Activated T-cell treated with anti-CD3 and anti-CD28 coated beads, Interleukin-2, amount 50 U/mL, for 72 hours (primary cell): Measurements from ENCODE around the gene TOM1. TPM values are rescaled to one million over a fixed set of nuclear protein-coding genes. Genes with fewer than 3 reads are reported as not detected.

Source experiments
- ATAC-seq, 2 donors: fragments of 150-1000 bp; cut with Tn5 transposase; replicated peaks in 1 of 2; 2 replicates each; pipeline ENCODE4 v1.10.0; 2021; ENCODE audit warnings: moderate library complexity in 2 of 2, mild to moderate bottlenecking in 1 of 2
- DNase-seq, 2 donors: peaks; one replicate each; pipeline ENCODE4 v3.0.0; 2021 to 2022; ENCODE audit warnings: mixed read lengths in 1 of 2
- H3K27ac Mint-ChIP-seq: one replicate; pipeline ENCODE4 v1.8.0; 2022; ENCODE audit warnings: mild to moderate bottlenecking, moderate library complexity, mixed read lengths
- H3K27me3 Mint-ChIP-seq: one replicate; pipeline ENCODE4 v1.8.0; 2022; ENCODE audit warnings: low read depth, mixed read lengths
- H3K36me3 Mint-ChIP-seq, 2 donors: one replicate each; pipeline ENCODE4 v1.8.0; 2022; ENCODE audit warnings: mixed read lengths in 2 of 2, mild to moderate bottlenecking in 1 of 2; ENCODE audit not compliant: insufficient read depth in 2 of 2
- H3K4me1 Mint-ChIP-seq: one replicate; pipeline ENCODE4 v1.8.0; 2022; ENCODE audit warnings: low read depth, mixed read lengths
- H3K4me3 Mint-ChIP-seq, 2 donors: one replicate each; pipeline ENCODE4 v1.8.0; 2022; ENCODE audit warnings: mild to moderate bottlenecking in 2 of 2, mixed read lengths in 2 of 2, moderate library complexity in 2 of 2
- H3K9me3 Mint-ChIP-seq, 2 donors: one replicate each; pipeline ENCODE4 v1.8.0; 2022; ENCODE audit warnings: mixed read lengths in 2 of 2
- total RNA-seq, 2 donors: library from RNA; stranded (reverse); gene quantifications; one replicate each; pipeline ENCODE4 v1.2.3, GENCODE V29; 2022

TOM1 gene
- total RNA-seq, 2 donors from 2014 or later = 38.4 to 40.4 TPM

DNA sequence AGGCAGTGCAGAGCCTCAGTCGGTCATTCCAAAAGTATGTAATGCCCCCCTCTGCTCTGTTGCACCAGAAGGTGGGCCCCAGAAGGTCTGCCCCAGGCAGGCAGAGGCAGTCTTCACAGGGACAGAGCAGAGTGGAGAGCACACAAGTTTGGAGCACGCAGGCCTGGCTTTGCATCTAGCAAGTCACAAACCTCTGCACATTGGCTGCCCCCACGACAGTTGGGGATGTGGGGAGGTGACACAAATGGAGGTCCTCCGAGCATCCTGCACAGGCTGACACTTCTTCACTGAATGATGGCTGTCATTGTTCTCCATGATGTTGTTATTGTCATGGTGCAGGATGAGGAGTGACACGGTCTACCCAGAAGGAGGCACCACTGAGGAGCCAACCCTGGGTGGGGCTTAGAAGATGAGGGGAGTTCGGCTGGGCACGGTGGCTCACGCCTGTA is 11.9 kb downstream of the TOM1 start:
- Mint-ChIP-seq H3K27me3 (no peaks in the 10 kb centered on the region), H3K27ac (peak overlapping the region; percentile 31), H3K36me3 (no peaks in the 10 kb centered on the region), H3K4me3 (peak overlapping the region; percentile 23 to 67), H3K4me1 (peaks cover 87% of the 10 kb centered on the region), H3K9me3 (no peaks in the 10 kb centered on the region)
- DNase-seq (no peak), ATAC-seq (no peak)

DNA sequence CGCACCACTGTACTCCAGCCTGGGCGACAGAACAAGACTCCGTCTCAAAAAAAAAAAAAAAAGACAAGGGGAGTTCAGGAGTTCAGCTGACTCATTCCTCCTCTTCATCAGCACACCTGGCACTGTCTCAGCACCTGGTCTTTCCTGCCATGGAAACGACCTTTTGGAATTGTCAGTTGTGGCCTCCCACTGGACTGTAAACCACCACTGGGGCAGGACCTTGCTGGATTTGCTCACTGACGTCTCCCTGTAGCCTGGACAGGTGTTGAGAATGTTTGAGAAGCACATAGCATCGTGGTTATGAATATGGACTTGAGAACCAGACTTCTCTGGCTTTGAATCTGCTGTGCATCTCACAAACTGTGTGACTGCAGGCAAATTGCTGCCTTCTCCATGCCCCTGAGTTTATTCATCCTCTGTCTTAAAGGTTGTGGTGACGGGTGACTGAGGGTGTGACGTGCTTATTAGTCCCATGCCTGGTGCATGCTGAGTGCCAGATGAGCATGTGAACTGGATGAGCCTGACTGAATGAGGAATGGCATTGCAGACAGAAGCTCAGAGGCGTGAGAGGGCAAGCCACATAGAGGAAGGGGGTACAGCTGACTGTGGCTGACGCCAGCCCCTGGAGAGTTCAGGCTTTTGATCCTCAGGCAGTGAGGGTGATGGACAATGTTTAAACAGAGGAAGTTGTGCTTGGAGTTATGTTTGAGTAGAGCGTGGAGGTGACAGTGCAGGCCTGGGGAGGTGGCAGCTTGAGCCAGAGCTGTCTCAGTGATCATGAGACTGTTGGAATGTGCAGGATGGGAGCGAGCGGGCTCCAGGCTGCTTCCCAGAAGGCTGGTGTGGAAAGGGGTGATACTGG is 12.7 kb downstream of the TOM1 start:
- H3K36me3 Mint-ChIP-seq = no peaks in the 10 kb centered on the region
- DNase-seq (peak in 1 of 2 donors; percentile 50), ATAC-seq (peak; percentile 19 to 38)
- H3K27me3 Mint-ChIP-seq = no peaks in the 10 kb centered on the region
- peak overlapping the region; percentile 13 for H3K27ac Mint-ChIP-seq
- H3K9me3 Mint-ChIP-seq = no peaks in the 10 kb centered on the region
- H3K4me1 Mint-ChIP-seq = peaks cover 79% of the 10 kb centered on the region
- peak overlapping the region; percentile 51 to 66 for H3K4me3 Mint-ChIP-seq

DNA sequence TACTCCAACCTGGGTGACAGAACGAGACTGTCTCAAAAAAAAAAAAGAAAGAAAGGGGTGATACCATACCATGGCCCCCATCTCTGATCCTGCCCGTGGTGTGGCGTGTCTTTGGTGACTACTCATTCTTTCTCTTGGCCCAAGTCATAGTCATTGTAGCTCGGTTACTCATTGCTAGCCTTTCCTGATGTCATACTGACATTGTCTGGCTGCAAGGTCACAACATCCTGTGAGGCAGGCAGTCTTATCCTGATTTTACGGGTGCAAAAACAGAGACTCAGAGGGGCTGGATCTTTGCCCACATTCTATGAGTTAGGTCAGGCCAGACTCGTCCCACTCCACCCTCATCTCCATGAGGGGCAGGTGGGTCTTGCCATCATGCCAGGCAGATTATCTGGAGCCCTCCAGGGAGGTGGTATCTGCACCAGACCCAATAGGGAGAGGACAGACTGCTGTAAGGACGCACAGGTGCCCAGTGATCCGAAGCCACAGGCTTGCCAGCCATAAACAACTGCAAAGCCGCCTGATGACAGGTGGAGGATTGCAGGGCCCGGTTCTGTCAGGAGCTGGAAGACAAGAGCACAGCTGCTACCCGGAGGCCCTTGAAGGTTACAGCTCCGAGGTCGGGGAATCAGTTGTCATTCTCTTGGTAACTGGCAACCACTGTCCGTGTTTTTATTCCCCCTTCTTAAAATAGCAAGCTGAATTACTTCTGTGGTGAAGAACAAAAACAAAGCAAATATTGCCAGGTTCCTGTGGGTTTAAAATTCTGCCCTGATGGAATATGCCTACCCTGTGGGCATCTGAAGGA is 13.8 kb downstream of the TOM1 start:
- no peaks in the 10 kb centered on the region for H3K27me3 Mint-ChIP-seq
- peak overlapping the region; percentile 20 to 50 for H3K4me3 Mint-ChIP-seq
- peak; percentile 91 to 94 for ATAC-seq
- peaks cover 68% of the 10 kb centered on the region for H3K4me1 Mint-ChIP-seq
- H3K36me3 Mint-ChIP-seq = no peaks in the 10 kb centered on the region
- peak; percentile 63 to 73 for DNase-seq
- no peak overlapping the region for H3K27ac Mint-ChIP-seq
- H3K9me3 Mint-ChIP-seq = no peaks in the 10 kb centered on the region

DNA sequence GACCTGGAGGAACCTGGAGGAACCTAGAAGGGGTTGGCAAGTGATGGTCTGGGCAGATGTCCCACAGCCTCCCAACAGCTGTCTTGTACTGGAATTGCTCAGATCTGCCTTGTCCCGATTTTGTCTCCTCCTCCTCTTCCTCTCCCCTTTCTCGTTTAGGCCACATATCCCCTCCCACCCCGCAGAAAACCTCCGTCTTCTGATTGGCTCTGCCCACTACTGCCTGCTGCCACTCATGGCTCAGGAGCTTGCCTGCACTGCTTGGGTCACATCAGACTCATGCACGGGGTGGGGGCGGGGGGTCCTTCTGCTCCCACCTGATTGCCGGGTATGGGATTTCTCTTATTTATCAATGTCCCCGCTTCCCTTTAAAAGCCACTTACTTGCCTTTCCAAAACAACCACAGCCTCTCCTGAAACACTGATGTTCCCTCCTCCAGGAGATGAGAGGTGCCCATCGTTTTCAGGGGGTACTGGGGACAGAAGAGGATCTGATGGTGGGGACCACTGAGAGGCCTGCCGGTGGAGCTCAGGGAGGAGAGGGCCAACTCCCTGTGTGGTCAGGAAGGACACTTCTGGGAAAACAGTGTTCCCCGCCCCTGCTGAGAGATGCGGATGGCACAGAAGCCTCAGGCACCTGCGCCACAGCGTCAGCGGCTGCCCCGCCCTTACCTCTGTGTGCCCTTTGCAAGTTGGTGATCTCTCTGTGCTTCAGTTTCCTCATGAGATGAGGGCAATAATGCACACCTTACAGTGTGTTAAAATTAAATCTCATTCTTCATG is 14.7 kb downstream of the TOM1 start:
- peak overlapping the region in 1 of 2 donors; percentile 39 for H3K4me3 Mint-ChIP-seq
- peak overlapping the region; percentile 74 for H3K27ac Mint-ChIP-seq
- peaks cover 60% of the 10 kb centered on the region for H3K4me1 Mint-ChIP-seq
- ATAC-seq (no peak), DNase-seq (no peak)
- H3K27me3 Mint-ChIP-seq = no peaks in the 10 kb centered on the region
- H3K36me3 Mint-ChIP-seq = no peaks in the 10 kb centered on the region
- H3K9me3 Mint-ChIP-seq = no peaks in the 10 kb centered on the region

DNA sequence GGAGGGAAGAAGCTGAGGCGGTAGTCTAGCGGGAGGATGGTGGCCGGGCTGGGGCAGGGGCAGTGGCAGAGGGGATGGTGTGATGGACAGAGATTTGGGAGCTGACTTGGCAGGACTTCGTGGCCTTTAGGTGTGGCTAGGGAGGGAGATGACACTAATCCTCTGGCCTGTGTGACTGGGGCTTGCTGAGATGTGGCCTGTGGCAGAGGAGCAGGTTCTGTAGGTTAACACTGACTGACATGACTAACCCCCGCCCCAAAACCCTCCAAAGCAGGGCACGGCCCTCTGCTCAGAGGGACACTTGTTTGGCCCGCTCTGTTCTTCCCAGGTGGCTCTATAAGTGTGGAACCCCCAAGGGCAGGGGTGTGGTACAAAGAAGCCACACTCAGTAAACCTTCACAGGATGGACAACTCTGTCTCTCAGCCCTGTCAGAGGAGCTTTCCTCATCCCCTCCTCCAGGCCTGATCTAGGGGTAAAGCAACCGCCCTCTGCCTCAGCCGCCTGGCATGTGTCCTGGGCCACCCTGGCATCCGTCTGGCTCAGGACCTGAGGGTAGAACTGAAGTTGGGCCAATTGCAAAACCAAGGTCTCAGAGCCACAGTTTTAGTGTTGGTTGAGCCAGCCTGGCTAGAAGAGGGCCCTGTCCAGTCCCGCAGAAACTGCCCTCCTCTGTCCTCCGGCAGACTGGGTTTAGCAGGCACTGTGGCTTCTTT is 15.6 kb downstream of the TOM1 start:
- DNase-seq (no peak), ATAC-seq (no peak)
- Mint-ChIP-seq H3K4me1 (peaks cover 50% of the 10 kb centered on the region), H3K9me3 (no peaks in the 10 kb centered on the region), H3K27ac (peak overlapping the region; percentile 74), H3K27me3 (no peaks in the 10 kb centered on the region), H3K36me3 (no peaks in the 10 kb centered on the region), H3K4me3 (no peak overlapping the region)

DNA sequence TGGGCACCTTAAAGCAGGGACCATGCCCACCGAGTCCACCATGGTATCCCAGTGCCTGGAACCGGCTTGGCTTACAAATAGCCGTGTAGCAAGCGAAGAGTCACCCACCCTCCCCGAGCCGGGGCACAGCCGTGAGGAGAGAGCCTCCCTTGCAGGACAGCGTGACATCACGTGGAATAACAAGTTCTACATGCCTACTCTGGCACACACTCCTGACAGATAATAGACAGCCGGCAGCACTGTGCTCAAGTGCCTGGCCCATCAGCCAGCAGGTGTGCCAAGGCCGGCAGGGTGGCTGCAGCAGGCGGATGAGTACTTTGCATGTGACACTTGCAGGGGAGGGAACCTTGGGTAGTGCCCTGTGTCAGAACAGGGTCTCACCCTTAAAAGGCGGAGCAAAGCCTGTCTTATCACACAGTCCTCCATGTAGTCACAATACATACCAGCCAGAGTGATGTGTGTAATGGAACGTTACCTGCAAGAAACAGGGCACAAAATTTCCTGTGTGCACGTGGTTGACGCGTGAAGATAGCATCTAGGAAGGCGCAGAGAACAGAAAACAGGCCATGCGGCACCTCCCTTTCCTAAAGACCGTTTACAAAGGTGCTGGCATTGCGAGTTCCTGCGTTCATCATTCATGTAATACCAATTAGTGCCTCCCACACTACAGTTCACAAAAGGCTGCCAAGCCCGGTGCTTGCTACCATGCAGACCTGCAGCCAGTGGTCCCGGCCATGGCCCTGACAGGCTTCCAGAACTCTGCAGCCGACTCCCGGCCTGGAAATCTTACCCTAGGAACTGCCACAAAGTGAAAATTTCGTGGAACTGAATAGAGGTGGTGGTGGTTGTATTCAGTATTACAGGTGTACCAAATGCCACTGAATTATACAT is 16.4 kb downstream of the TOM1 start:
- Mint-ChIP-seq H3K4me1 (peaks cover 42% of the 10 kb centered on the region), H3K27me3 (no peaks in the 10 kb centered on the region), H3K9me3 (no peaks in the 10 kb centered on the region), H3K36me3 (no peaks in the 10 kb centered on the region), H3K4me3 (no peak overlapping the region), H3K27ac (no peak overlapping the region)
- DNase-seq (no peak), ATAC-seq (no peak)

DNA sequence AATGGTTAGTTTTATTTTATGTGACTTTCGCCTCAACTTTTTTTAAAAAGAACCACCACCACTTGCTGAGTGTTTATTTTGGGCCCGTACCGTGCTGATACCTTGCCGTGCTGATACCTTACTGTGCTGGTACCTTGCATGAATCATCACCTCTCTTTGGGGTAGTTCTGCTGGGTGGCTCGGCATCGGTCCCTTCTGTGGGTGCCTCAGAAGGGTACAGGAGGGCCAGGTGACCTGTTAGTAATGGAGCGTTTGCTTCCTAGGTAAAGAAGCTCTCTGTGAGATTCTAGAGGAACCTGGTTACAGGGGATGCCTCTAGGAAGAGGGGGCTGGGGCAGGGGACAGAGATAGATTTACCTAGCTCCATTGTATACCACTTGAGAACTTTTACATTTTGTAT is 17.1 kb downstream of the TOM1 start:
- Mint-ChIP-seq H3K9me3 (no peaks in the 10 kb centered on the region), H3K27me3 (no peaks in the 10 kb centered on the region), H3K27ac (no peak overlapping the region), H3K36me3 (no peaks in the 10 kb centered on the region), H3K4me3 (no peak overlapping the region), H3K4me1 (peaks cover 36% of the 10 kb centered on the region)
- ATAC-seq (no peak), DNase-seq (no peak)

DNA sequence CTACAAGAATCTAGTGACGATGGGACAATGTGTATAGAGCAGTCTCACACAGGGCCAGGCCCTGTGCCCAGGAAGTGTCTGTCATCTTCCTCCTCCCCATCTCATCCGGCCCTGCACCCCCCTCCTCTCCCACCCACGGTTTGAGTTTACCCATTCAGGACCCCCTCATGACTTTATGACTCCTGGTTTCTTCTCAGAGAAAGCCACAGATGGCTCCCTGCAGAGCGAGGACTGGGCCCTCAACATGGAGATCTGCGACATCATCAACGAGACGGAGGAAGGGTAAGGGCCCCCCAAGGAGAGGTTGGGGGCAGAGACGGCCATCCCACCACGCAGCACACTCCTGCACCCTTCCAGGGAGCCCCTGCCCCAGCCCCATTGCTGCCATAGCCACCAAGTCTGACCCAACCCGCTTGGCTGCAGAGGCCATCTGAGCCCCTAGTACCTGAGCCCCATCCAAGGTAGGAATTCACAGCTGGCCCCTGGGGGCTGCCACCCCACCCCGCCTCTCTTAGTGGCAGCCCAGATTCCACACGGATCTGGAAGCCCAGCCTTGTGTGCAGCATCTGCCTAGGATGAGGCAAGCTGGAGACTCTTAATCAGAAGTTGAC is 18.1 kb downstream of the TOM1 start:
- Mint-ChIP-seq H3K27me3 (no peaks in the 10 kb centered on the region), H3K4me3 (no peak overlapping the region)
- no peak for DNase-seq

DNA sequence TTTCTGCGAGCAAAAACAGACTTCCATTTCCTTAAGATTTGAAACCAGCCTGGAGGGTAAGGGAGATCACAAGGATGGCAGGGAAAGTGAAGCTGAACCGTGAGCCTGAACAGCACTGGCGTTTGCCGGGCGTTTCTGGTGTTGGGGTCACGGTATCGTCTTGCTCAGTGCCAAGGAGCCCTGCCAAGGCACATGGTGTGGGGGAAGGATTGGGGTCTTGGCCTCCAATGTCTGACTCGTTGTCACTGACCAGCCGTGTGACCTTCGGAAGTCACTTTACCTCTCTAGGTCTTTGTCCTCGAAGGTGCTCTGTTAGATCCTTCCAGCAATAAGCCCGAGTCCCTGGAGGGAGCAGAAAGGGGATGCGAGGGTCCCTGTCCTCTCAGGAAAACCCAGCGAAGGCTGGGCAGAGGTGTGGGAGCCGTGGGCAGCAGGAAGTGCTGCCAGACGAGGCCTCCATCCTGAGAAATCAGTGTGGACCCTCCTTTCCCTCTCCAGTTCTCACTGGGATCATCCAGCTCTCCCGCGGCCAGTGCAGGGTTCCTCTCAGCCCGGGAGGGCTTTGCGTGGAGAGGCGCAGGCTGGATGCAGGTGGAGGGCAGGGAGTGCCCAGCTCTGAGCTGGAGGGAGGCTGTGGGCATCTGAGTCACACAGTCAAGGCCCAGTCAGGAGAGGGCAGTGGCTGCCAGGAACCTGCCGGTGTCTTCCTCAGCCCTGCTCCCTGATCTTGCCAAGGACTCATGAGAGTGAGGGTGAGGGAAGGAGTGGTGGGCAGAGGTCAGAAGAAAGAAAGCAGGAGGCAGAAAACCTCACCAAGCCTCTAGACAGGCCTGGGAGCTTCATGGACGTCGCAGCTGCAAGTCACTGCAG is 18.9 kb downstream of the TOM1 start:
- no peak for ATAC-seq
- Mint-ChIP-seq H3K9me3 (no peaks in the 10 kb centered on the region), H3K4me1 (peaks cover 17% of the 10 kb centered on the region), H3K36me3 (peaks cover 0 to 2% of the 10 kb centered on the region in 2 donors), H3K27ac (no peak overlapping the region), H3K4me3 (no peak overlapping the region), H3K27me3 (no peaks in the 10 kb centered on the region)
- no peak for DNase-seq

More for the DNA sequence above, 18.1 kb downstream of the TOM1 start:
- Mint-ChIP-seq H3K4me1 (peaks cover 25% of the 10 kb centered on the region), H3K9me3 (no peaks in the 10 kb centered on the region), H3K27ac (no peak overlapping the region), H3K36me3 (no peaks in the 10 kb centered on the region)
- no peak for ATAC-seq

DNA sequence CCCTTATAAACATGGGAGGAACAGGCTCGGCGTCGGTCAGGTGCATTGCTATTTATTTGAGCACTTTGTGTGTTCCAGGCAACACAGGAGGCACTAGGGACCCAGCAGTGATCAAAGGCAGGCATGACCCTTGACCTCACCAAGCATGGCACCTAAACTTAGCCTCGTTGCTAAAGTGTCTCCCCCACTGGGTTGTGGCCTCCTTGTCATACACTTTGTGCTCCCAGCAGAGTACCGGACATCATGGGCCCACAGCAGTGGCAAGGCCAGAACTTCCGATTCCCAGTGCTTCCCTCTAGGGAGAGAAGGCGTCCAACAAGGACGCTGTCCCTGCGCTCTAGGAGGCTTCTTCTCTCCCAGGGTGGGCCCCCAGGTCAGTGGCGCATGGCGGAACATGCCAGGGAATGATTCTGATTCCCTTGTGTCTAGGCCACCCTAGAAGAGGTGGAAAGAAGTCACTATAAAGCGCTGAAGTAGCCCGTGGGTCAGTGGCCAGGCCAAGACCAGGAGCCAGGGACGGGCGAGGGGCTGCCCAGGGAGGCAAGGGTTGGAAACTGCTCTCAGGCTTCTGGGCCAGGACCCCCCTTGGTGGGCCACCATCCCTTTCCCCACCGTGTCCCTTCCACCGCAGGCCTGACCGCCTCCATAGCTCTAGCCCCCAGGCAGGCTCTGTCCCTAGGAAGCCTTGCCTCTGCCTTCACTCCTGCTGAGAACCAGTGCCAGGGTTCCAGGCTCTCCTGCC is 19.7 kb downstream of the TOM1 start:
- ATAC-seq (no peak), DNase-seq (no peak)
- Mint-ChIP-seq H3K27ac (no peak overlapping the region), H3K36me3 (peaks cover 0 to 2% of the 10 kb centered on the region in 2 donors), H3K4me3 (no peak overlapping the region), H3K4me1 (peaks cover 9% of the 10 kb centered on the region), H3K9me3 (no peaks in the 10 kb centered on the region), H3K27me3 (no peaks in the 10 kb centered on the region)
